GM18502 (cell line): ENCODE results near the gene LMAN1L.

ENCODE experiments used
- ATAC-seq: cut with Tn5 transposase; IDR thresholded peaks from one replicate; pipeline ENCODE4 v1.9.1; 2021; ENCODE audit warnings: mild to moderate bottlenecking; ENCODE audit not compliant: unreplicated experiment, poor library complexity

LMAN1L gene

DNA sequence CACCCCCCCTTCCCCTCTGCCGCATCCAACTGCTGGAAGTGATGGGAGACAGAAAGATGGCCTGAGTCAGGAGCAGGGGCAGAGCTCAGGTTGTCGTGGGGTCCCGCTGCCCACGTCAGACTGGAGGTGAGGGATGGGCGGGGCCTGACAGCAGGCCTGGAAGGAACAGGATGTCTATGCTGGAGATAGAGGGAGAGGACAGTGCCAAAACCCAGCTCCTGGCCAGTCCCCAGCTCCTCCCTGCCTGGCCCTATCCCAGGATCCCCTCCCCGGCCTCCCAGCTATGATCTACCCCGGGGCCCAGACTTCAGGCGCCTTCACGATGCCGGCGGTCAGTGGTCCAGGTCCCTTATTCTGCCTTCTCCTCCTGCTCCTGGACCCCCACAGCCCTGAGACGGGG lies at the start of gene LMAN1L:
TSS of gene LMAN1L (plus strand) at position 303 of the 400 bp plus-strand sequence. CDS start at position 323, 20 bp downstream.
- no peak for ATAC-seq

DNA sequence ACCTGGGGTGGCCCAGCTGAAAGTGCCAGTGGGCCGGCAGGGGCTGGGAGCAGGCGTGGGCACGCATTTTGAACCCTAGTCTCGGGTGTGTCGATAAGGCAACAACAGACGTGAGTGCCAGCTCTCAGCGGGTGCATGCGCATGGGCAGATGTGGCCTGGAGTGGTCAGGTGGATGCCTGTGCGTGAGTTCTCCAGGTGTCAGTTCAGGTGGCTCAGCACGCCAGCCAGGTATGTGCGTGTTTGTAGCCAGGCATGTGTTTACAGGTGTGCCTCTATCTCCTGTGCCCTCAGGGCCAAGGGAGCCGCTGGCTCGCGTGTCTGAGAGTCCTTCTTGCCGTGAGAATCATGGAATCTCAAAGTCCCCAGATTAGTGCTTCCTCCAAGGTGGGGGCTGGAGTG lies 49.2 kb upstream of the LMAN1L start:
- no peak for ATAC-seq

DNA sequence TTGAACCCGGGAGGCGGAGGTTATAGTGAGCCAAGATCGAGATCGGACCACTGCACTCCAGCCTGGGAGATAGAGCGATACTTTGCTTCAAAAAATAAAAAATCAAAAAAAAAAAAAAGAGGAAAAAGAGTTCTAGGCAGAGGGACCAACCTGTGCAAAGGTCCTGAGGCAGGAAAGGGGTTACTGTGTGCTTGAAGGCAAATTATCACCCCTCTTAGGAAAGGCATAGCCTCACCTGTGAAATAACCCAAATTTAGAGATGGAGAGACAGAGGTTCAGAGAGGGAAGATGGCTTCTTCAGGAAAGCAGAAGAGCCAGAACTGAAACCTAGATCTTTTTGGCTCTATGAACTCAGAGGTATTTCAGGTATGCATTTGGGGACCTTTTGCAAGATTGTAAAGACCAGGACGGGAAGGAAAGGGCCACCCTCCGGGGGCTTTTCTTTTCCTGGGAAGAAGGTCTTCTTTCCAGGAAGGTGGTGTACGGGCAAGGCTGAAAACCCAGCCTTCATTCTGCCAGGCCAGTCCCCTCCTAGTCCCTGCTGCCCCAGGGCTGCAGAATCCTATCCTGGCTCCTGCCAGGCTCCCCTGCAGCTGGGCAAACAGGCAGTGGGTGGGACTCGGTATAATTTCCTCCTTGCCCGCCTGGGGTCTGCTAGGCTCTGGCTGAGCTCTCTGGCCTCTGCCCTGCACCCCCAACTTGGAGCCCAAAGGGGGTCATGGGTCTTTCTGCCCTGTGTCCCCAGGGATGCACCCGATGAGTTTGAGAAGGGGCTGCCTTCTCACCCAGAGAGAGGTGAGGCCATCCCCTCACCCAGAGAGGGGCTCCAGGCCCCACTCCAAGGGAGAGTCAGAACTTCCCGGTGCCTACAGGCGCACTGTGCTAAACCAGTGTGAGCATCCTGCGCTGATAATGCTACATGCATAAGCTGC lies 45.2 kb upstream of the LMAN1L start:
- ATAC-seq = no peak

DNA sequence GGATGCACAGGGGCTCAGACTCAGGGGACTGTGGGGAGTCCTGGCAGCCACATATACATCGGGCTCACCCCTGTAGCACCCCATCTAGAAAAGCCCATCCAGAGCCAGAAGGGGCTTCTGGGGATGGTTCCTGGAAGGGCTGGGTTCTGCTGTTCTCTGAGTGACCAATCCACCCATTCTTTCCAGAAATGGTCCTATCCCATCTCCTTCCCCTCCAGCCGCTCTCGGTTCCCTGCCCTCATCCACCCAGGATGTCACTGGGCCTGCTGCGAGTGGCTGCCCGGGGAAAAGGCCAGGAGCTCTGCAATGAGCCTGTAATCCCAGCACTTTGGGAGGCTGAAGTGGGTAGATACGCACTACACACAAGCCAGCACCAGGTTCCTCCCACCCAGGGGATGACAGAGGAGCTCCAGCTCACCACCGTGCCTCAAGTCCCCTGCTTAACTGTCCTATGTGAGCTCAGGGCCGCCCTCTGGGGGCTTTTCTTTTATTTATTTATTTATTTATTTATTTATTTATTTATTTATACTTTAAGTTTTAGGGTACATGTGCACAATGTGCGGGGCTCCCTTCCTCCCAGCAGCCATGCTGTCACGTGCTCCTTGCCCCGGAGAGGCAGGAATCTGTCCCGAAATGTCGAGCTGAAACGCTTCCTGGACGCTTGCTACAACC lies 44.4 kb upstream of the LMAN1L start:
- no peak for ATAC-seq

DNA sequence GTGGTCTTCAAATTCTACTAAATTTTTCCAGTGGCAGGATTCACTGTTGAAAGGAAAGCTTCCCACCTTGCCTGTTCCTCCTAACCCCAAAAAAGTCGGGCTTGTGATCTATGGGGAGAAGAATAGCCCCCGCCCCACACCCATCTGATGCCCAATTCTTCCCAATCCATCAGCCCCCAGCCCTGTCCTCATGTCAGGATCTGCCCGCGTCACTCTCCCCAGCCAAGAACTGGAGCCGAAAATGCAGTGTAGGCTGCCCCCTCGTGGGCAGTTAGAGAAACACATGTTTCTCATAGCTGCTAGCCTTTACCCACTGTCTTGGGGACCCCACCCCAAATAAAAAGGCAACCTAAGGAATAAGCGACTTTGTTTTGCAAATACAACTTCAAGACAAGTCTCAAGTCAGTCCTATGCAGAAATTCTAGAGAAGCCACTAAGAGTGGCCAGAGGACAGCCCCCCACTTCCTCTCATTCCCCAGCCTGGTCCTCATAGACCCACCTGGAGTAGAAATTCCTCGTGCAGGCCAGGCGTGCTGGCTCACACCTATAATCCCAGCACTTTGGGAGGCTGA lies 43.8 kb upstream of the LMAN1L start:
- ATAC-seq = no peak

DNA sequence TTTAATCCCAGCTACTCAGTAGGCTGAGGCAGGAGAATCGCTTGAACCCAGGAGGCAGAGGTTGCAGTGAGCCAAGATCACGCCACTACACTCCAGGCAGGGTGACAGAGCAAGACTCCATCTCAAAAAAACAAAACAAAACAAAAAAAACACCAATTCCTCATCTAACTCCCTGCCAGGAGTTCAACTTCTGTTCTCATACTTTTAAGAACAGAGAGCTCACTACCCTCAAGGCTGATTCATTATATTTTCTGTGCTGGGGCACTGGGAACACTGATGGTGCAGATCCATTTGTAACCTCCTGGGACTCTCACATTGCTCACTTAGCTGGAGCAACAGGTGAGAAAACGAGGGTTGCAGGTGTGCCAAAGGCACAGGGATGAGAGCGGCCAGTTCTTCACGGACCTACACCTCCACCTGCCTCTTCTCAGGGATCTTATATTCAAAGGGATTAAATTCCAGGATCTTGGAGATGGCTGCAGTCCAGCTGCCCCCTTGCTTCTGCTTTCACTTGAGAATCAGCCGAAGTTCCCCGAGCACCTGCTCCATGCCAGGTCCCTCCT lies 43.1 kb upstream of the LMAN1L start:
- ATAC-seq = no peak

DNA sequence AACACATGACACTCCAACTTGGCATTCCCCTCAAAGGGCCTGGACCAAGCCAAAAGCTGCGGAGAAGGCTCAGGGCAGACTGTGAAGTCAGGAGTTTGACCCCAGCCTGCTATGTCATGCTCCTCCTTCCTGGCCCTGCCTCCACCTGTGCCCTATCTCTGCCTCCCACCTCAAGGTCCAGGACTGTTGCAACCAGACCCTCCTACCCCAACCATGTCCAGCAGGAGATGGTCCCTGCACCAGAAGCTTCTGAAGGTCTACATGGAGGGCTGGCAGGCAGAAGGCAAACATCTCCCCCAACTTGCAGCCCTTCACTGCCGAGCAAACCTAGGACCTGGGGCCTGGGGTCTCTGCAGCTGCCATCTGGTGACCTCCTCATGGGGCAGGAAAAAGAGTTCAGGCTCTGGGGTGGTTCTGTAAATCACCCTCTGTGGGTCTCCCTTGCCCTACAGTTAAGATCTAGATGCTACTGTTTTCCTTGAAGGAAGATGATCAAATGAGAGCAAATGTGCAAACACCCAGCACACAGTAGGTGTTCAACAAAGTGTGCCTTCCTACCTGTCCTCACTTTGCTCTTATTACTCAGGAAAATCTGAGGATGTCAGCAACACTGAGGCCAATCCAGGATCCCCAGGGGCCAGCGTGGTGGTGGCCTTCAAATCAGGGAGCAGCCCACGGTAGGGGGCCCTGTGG lies 42.3 kb upstream of the LMAN1L start:
- ATAC-seq = no peak

DNA sequence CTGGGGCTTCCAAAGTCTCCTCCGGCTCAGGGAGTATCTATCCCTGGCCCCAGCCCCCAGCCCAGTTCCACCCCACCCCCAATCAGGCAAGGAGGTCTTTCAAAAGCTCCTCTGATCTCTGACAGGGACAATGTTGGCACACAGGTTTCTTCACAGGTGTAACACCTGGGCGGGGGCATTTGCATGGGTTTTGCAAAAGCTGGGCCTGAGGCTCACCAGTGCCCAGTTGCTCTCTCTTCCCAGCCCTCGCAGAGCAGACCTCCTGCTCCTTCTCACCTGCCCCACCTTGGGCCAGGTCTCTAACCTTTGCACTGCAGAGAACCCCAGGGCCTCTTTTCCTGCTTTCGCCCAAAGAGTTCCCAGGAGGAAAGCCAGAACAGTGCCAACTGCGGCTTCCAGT lies 39.3 kb upstream of the LMAN1L start:
- ATAC-seq = no peak

DNA sequence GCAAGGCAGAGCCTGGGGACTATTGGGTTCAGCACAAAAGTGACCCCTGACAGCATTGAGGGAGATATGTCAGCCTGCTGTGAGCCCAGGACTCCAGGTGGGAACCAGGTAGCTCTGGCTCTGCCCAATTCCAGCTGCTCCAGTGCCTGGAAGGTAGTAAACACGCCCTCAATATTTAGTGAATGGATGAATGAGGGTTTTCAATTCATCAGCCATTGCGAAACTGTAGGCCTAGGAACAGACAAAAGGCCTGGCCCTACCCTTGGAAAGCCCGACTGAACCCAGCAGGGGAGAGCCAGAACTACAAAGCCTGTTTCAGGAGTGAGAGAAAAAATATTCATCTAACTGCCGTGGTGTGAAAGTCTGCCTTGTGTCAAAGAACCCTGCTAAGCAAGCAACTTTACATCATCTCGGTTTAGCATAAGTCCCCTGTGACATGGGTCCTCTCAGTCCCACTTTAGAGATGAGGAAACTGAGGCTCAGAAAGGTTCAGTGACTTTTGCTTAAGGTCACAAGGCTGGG lies 38.8 kb upstream of the LMAN1L start:
- ATAC-seq = no peak

DNA sequence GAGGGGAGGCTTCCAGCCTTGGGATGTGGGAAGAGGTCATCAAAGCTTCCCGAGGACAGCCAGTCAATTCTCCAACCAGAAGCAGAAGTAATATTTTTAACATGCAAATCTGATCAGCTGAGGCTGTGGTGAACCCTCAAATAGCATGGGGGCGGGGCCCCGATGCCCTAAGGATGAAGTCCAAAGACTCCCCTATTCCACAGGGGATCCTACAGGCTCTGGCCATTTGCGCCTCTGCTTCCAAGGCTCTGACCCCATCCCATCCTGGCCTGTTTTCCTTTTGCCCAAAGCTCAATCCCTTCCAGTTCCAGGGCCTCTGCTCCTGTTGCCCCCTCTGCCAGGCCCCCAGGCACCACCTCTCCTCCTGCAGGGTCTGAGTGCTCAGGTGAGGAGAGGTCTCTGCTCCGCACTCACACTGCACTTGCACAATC lies 37.5 kb upstream of the LMAN1L start:
- ATAC-seq = no peak

DNA sequence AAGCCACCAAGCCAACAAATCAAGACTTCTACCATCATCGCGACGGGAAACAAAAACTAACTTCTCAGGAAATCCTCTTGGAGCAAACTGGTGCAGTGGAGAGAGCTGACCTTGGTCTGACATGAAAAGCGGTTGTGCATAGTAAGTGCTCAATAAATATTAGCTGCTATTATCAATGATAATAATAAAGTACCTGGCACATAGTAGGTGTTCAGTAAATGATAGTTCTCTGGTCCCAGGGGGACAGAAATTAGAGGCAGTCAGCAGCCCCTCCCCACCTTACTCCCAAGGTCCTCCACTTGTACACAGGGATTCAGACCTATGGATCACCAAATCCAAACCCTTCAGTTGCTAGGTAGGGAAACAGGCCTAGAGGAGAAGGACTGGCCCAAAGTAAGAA lies 36.7 kb upstream of the LMAN1L start:
- no peak for ATAC-seq

DNA sequence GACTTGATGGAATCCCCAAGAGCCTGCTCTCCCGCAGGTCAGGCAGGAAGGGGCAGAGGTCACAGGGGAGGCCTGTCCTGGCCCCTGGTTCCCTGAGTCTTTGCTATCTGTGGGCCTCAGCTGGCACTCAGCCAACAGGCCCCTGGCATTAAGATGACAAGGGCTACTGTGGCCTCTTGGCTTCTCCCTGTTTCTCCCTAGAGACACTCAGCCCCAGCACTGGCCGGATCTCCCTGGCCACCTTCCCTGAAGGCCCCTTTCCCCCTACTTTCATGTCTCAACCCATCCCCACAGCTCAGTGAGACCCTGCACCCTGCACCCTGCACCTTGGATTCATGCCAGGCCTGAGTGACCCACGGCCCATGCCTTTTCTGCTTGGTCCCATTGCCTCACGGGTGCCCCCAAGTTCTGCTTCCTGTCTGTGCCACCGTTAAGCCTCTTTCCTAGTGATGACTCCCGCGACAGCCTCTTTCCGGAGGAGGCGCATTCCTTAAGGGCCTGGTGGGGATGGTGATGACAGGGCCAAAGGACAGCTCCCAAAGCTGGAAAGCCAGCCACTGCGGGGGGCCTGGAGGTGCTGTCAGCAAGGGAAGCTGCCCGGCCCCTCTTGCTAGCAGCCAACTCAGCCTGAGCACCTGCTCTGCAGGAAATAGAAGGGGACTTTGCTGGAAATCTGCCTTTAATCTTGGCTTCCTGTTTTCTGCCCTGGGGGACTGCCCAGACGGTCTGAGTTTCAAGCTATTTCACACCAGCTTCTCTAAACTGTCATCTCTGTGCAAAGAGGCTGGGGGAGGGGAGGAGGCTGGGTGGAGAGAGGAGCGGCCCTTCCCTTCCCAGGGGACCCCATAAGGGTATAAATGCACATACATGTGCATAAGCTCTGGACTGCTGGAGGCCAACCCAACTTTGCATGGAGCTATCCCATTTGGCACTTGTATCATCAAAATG lies 35.5 kb upstream of the LMAN1L start:
- ATAC-seq = peak; percentile 38

DNA sequence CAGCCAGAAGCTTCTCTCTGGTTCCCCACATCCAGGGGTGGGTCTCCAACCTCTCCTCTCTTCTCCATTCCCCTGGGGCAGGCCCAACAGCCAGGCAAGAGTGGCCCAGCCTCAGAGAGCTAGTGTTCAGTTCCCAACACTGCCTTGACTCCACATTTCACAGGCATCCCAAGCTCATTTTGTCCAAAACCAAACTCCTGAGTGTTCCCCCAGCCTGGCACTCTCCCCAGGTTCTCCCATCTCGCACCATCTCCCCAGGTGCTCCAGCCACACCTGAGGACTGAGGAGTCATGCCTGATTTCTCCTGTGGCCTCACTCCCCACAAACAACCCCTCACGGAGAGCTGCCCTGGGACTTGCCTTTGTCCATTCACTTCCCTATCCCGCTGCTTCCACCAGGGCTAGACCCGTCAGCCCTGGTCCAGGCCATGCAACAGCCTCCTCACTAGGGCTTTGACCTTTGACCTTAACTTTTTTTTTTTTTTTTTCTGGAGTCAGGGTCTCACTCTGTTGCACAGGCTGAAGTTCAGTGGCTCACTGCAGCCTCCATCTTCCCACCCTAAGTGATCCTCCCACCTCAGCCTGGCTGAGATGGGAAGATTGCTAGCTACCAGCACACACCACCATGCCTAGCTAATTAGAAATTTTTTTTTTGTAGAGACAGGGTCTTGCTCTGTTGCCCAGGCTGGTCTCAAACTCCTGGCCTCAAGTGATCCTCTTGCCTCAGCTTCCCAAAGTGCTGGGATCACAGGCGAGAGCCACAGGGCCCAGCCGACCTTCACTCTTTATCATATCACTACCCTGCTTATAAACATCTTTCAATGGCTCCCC lies 34.7 kb upstream of the LMAN1L start:
- no peak for ATAC-seq

DNA sequence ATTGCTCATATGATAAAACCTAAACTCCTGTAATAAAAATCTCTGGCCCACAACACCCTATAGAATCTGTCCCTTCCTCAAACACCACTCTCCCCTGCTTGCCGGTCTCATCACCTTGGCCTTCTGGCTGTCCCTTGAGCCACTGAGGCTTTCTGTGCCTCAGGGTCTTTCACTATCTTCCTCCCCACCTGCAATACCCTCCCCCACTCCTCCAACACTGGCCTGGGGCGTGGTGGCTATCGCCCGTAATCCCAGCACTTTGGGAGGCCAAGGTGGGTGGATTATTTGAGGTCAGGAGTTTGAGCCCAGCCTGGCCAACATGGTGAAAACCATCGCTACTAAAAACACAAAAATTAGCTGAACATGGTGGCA lies 34.0 kb upstream of the LMAN1L start:
- ATAC-seq = no peak

DNA sequence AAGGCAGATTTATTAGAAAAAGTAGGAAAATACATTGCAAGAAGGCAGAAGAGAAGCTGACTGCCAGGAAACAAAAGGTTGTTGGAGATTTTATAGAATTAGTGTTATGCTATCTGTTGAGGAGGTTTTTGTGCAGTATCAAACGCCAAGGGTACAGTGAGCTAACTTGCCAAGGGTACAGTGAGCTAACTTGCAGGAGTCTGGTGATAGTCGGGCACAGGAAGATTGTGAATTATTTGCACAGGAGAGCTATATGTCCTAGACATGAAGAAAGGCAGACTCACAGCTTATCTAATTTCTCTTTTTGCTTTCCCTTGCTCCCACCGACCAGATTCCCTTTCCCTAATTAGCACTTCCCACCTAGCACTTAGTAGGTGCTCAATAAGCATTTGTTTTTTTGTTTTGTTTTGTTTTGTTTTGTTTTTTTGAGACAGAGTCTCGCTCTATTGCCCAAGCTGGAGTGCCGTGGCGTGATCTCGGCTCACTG lies 33.4 kb upstream of the LMAN1L start:
- no peak for ATAC-seq

DNA sequence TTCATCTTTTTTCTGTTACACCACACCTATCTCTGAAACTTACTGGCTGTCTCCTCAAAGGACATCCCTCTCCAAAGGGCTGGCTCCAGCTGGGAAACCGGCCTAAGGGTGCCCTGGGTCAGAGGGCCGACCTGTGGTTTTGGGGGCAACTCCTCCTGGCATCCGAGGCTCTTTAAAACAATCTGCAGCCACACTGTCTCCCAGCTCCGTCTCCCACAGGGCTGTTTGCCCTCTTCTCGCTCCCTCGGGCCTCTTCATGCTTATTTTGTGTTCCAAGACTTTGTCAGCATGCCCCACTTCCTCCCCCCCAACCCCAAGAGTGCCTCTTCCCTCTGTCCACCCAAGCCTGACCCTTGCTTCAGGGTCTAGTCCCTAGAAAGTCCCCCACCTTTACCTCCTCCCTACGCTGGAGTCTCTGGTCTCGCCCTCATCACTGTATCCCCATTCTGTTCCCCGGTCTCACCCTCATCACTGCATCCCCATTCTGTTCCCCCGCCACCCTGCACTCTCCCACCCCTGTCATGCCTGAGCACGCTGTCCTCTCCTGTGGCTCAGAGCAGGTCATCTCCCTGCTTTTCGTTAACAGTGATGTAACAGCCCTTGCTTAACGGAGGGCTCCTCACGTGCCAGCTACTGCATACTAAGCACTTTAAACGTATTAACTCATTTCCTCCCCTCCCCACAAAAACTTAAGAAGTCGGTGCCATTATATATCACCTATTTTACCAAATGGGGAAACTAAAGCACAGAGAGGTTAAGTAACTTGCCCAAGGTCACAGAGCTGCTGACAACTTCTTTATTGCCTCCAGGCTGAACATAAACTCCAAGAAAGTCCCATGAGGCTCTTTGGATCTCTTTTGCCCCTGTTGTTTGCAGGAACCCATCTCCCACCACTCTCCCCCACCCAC lies 31.9 kb upstream of the LMAN1L start:
- no peak for ATAC-seq
